SU-DHL-6 (cell line): Measurements from ENCODE around the gene HTR3B.

Source experiments
- H2AFZ ChIP-seq: fragments of 200-600 bp; sonication (generic); 2 replicates; pipeline ENCODE4 v1.6.1; 2014; ENCODE audit warnings: low read depth, mild to moderate bottlenecking, moderate library complexity, mixed read lengths, antibody characterized with exemption, low read length; ENCODE audit not compliant: severe bottlenecking
- H3F3A ChIP-seq: fragments of 200-600 bp; shearing (Covaris generic); 2 replicates; pipeline ENCODE4 v1.6.0; 2016; ENCODE audit warnings: antibody characterized with exemption, mild to moderate bottlenecking; ENCODE audit not compliant: insufficient read depth
- H3K27ac ChIP-seq: fragments of 200-600 bp; sonication (generic); 2 replicates; pipeline ENCODE4 v1.5.1; 2016; ENCODE audit warnings: low read depth, mild to moderate bottlenecking, low read length, moderate library complexity, mixed read lengths
- H3K27me3 ChIP-seq: fragments of 200-600 bp; sonication (generic), shearing (Covaris generic); 2 replicates; pipeline ENCODE4 v1.6.0; 2014; ENCODE audit warnings: mild to moderate bottlenecking, low read length
- H3K36me3 ChIP-seq: fragments of 200-600 bp; sonication (generic); 2 replicates; pipeline ENCODE4 v1.6.1; 2014; ENCODE audit warnings: mild to moderate bottlenecking, low read length, mixed read lengths
- H3K4me2 ChIP-seq: fragments of 300-600, 200-600 bp; shearing (Covaris generic), sonication (generic); 2 replicates; pipeline ENCODE4 v1.6.0; 2014; ENCODE audit warnings: low read length, low read depth, mild to moderate bottlenecking; ENCODE audit not compliant: poor library complexity, severe bottlenecking
- H3K4me3 ChIP-seq: fragments of 200-600 bp; sonication (generic); 2 replicates; pipeline ENCODE4 v1.5.1; 2014; ENCODE audit warnings: antibody characterized with exemption, low read length, mild to moderate bottlenecking, mixed read lengths; ENCODE audit not compliant: insufficient read depth, poor library complexity, severe bottlenecking
- H3K79me2 ChIP-seq: fragments of 200-600 bp; sonication (generic); 2 replicates; pipeline ENCODE4 v1.6.1; 2014; ENCODE audit warnings: mild to moderate bottlenecking, low read length, moderate library complexity; ENCODE audit not compliant: insufficient read depth
- H3K9ac ChIP-seq: fragments of 200-600 bp; sonication (generic); 2 replicates; pipeline ENCODE4 v1.7.0; 2014; ENCODE audit warnings: mild to moderate bottlenecking, low read length
- H3K9me2 ChIP-seq: fragments of 200-600 bp; sonication (generic); replicated peaks from 2 replicates; pipeline ENCODE4 v1.6.1; 2014; ENCODE audit warnings: low read length; ENCODE audit not compliant: insufficient read depth
- H3K9me3 ChIP-seq: fragments of 200-600 bp; sonication (generic); 2 replicates; pipeline ENCODE4 v1.6.1; 2014; ENCODE audit warnings: low read length, mixed read lengths; ENCODE audit not compliant: insufficient read depth
- H4K20me1 ChIP-seq: fragments of 200-600 bp; sonication (generic); 2 replicates; pipeline ENCODE4 v1.6.1; 2014; ENCODE audit warnings: low read depth, mild to moderate bottlenecking, antibody characterized with exemption, low read length, moderate library complexity, mixed read lengths
- CTCF ChIP-seq: fragments of 200-600 bp; sonication (generic); IDR thresholded peaks from one replicate; pipeline ENCODE4 v1.5.1; 2017; ENCODE audit warnings: antibody characterized with exemption, mild to moderate bottlenecking, low read length, moderate library complexity; ENCODE audit not compliant: insufficient read depth, poor library complexity, severe bottlenecking
- EZH2phosphoT487 ChIP-seq: fragments of 200-600 bp; sonication (generic), shearing (Covaris generic); conservative IDR thresholded peaks from 2 replicates; pipeline ENCODE4 v1.6.1; 2018; ENCODE audit warnings: mild to moderate bottlenecking, antibody characterized with exemption, low read length, moderate library complexity, mixed read lengths

The HTR3B gene

GRCh38 chr11:113974741-113975470 lies 70.3 kb downstream of the HTR3B start, which contains the start of gene HTR3A:
Gene HTR3A (plus strand): TSS chr11:113975108. CDS start chr11:113975326, 218 bp downstream.
- Histone ChIP-seq H3K79me2 (no peaks in the 10 kb centered on the region), H3K27ac (no peak within 1 kb of the TSS), H3K27me3 (no peaks in the 10 kb centered on the region), H3K36me3 (no peaks in the 10 kb centered on the region), H3K4me2 (no peak within 1 kb of the TSS), H3K9ac (no peak within 1 kb of the TSS), H3K9me2 (no peaks in the 10 kb centered on the region), H3K4me3 (no peak within 1 kb of the TSS), H3F3A (peaks cover 5% of the 10 kb centered on the region), H2AFZ (no peak within 1 kb of the TSS), H3K9me3 (no peaks in the 10 kb centered on the region), H4K20me1 (no peaks in the 10 kb centered on the region)
- TF ChIP-seq EZH2phosphoT487 (no peak), CTCF (no peak)

- Histone ChIP-seq H3K9ac (peak overlapping the region; percentile 23; the same call in 1 of the 2 replicates), H3K36me3 (no peaks in the 10 kb centered on the region), H3K9me3 (no peaks in the 10 kb centered on the region), H3K27ac (peak overlapping the region; percentile 86), H3F3A (peaks cover 5% of the 10 kb centered on the region), H3K4me2 (peak overlapping the region; percentile 49), H3K79me2 (no peaks in the 10 kb centered on the region), H3K9me2 (no peaks in the 10 kb centered on the region), H3K27me3 (no peaks in the 10 kb centered on the region), H3K4me3 (no peak overlapping the region), H4K20me1 (no peaks in the 10 kb centered on the region), H2AFZ (no peak overlapping the region)
- TF ChIP-seq CTCF, result no peak
- TF ChIP-seq EZH2phosphoT487, result no peak
Measured at GRCh38 chr11:113977071-113977490, 72.5 kb downstream of the HTR3B start.

- Histone ChIP-seq H3K79me2 (no peaks in the 10 kb centered on the region), H3K9me3 (no peaks in the 10 kb centered on the region), H3K9me2 (no peaks in the 10 kb centered on the region), H3K9ac (peak overlapping the region; percentile 23; the same call in 1 of the 2 replicates), H3K27ac (peak overlapping the region; percentile 86), H4K20me1 (no peaks in the 10 kb centered on the region), H3K4me2 (peak overlapping the region; percentile 49), H3K27me3 (no peaks in the 10 kb centered on the region), H3K36me3 (no peaks in the 10 kb centered on the region), H3K4me3 (no peak overlapping the region), H3F3A (peaks cover 5% of the 10 kb centered on the region), H2AFZ (no peak overlapping the region)
- TF ChIP-seq EZH2phosphoT487 (no peak), CTCF (no peak)
Measured at GRCh38 chr11:113977701-113978100, 73.1 kb downstream of the HTR3B start.
